ENCODE measurements around the gene DDOST.

DDOST gene

GRCh38 chr1:20661207-20662109 is at the start of gene DDOST:
Gene DDOST (minus strand): TSS chr1:20661369. CDS start chr1:20661350, 19 bp downstream.
- peak within 1 kb of the TSS; percentile 83 for H3K4me3 ChIP-seq
- H3K9ac ChIP-seq (ENCODE audit: insufficient read length) = peak within 1 kb of the TSS; percentile 91
- peak; percentile 76 for TF ChIP-seq POLR2AphosphoS5 (IDR thresholded peaks at IDR 0.05; ENCODE audit: borderline replicate concordance, low read depth, low read length)
- TF ChIP-seq FOXP2 (optimal IDR thresholded peaks at IDR 0.05; ENCODE audit: control extremely low read depth, extremely low read length, insufficient read depth) = peak; percentile 51
- no peak for TF ChIP-seq EZH2 (IDR thresholded peaks at IDR 0.05)
- DNase-seq (ENCODE audit: low read depth, low spot score) = peak; percentile 91
- peaks cover 32% of the 10 kb centered on the region for H3K36me3 ChIP-seq (ENCODE audit: insufficient read depth, low read length)
- no peaks in the 10 kb centered on the region for H3K9me3 ChIP-seq (ENCODE audit: low read depth, low read length)
- H3K27ac ChIP-seq = no peak within 1 kb of the TSS

- Histone ChIP-seq H3K27ac (no peak overlapping the region), H3K36me3 (ENCODE audit: insufficient read depth, low read length) (no peaks in the 10 kb centered on the region), H3K9ac (ENCODE audit: insufficient read length) (no peak overlapping the region), H3K9me3 (ENCODE audit: low read depth, low read length) (no peaks in the 10 kb centered on the region), H3K4me3 (no peak overlapping the region)
- no peak for DNase-seq (ENCODE audit: low read depth, low spot score)
- TF ChIP-seq EZH2 (IDR thresholded peaks at IDR 0.05) (no peak), FOXP2 (optimal IDR thresholded peaks at IDR 0.05; ENCODE audit: control extremely low read depth, extremely low read length, insufficient read depth) (no peak), POLR2AphosphoS5 (IDR thresholded peaks at IDR 0.05; ENCODE audit: borderline replicate concordance, low read depth, low read length) (no peak)
These were observed 49.5 kb upstream of the DDOST start for GRCh38 chr1:20710469-20711284.

- TF ChIP-seq FOXP2 (optimal IDR thresholded peaks at IDR 0.05; ENCODE audit: control extremely low read depth, extremely low read length, insufficient read depth) = no peak
- no peak for TF ChIP-seq POLR2AphosphoS5 (IDR thresholded peaks at IDR 0.05; ENCODE audit: borderline replicate concordance, low read depth, low read length)
- no peak for TF ChIP-seq EZH2 (IDR thresholded peaks at IDR 0.05)
- no peak overlapping the region for H3K9ac ChIP-seq (ENCODE audit: insufficient read length)
- no peak for DNase-seq (ENCODE audit: low read depth, low spot score)
- H3K9me3 ChIP-seq (ENCODE audit: low read depth, low read length) = no peaks in the 10 kb centered on the region
- H3K36me3 ChIP-seq (ENCODE audit: insufficient read depth, low read length) = no peaks in the 10 kb centered on the region
- H3K4me3 ChIP-seq = no peak overlapping the region
- no peak overlapping the region for H3K27ac ChIP-seq
These were observed 48.7 kb upstream of the DDOST start for GRCh38 chr1:20709868-20710267.

GRCh38 chr1:20708891-20709290 is 47.7 kb upstream of the DDOST start:
- no peak for TF ChIP-seq FOXP2 (optimal IDR thresholded peaks at IDR 0.05; ENCODE audit: control extremely low read depth, extremely low read length, insufficient read depth)
- no peak for TF ChIP-seq EZH2 (IDR thresholded peaks at IDR 0.05)
- TF ChIP-seq POLR2AphosphoS5 (IDR thresholded peaks at IDR 0.05; ENCODE audit: borderline replicate concordance, low read depth, low read length) = no peak
- Histone ChIP-seq H3K36me3 (ENCODE audit: insufficient read depth, low read length) (no peaks in the 10 kb centered on the region), H3K9ac (ENCODE audit: insufficient read length) (no peak overlapping the region), H3K27ac (no peak overlapping the region), H3K9me3 (ENCODE audit: low read depth, low read length) (no peaks in the 10 kb centered on the region), H3K4me3 (no peak overlapping the region)
- DNase-seq (ENCODE audit: low read depth, low spot score) = no peak

GRCh38 chr1:20708057-20708456 is 46.9 kb upstream of the DDOST start:
- TF ChIP-seq EZH2 (IDR thresholded peaks at IDR 0.05) (no peak), FOXP2 (optimal IDR thresholded peaks at IDR 0.05; ENCODE audit: control extremely low read depth, extremely low read length, insufficient read depth) (no peak), POLR2AphosphoS5 (IDR thresholded peaks at IDR 0.05; ENCODE audit: borderline replicate concordance, low read depth, low read length) (no peak)
- H3K4me3 ChIP-seq = no peak overlapping the region
- no peaks in the 10 kb centered on the region for H3K36me3 ChIP-seq (ENCODE audit: insufficient read depth, low read length)
- H3K9me3 ChIP-seq (ENCODE audit: low read depth, low read length) = no peaks in the 10 kb centered on the region
- no peak overlapping the region for H3K27ac ChIP-seq
- no peak for DNase-seq (ENCODE audit: low read depth, low spot score)
- H3K9ac ChIP-seq (ENCODE audit: insufficient read length) = no peak overlapping the region

- Histone ChIP-seq H3K9me3 (ENCODE audit: low read depth, low read length) (no peaks in the 10 kb centered on the region), H3K27ac (no peak overlapping the region), H3K4me3 (no peak overlapping the region), H3K9ac (ENCODE audit: insufficient read length) (no peak overlapping the region), H3K36me3 (ENCODE audit: insufficient read depth, low read length) (no peaks in the 10 kb centered on the region)
- no peak for DNase-seq (ENCODE audit: low read depth, low spot score)
- TF ChIP-seq FOXP2 (optimal IDR thresholded peaks at IDR 0.05; ENCODE audit: control extremely low read depth, extremely low read length, insufficient read depth) (no peak), POLR2AphosphoS5 (IDR thresholded peaks at IDR 0.05; ENCODE audit: borderline replicate concordance, low read depth, low read length) (no peak), EZH2 (IDR thresholded peaks at IDR 0.05) (no peak)
These were observed 45.7 kb upstream of the DDOST start for GRCh38 chr1:20706841-20707240.

- H3K27ac ChIP-seq = no peak overlapping the region
- H3K4me3 ChIP-seq = no peak overlapping the region
- TF ChIP-seq POLR2AphosphoS5 (IDR thresholded peaks at IDR 0.05; ENCODE audit: borderline replicate concordance, low read depth, low read length) (no peak), EZH2 (IDR thresholded peaks at IDR 0.05) (no peak)
These were observed 44.1 kb upstream of the DDOST start for GRCh38 chr1:20705203-20705755.

More at GRCh38 chr1:20705203-20705755, 44.1 kb upstream of the DDOST start:
- Histone ChIP-seq H3K36me3 (ENCODE audit: insufficient read depth, low read length) (no peaks in the 10 kb centered on the region), H3K9ac (ENCODE audit: insufficient read length) (no peak overlapping the region), H3K9me3 (ENCODE audit: low read depth, low read length) (no peaks in the 10 kb centered on the region)
- no peak for DNase-seq (ENCODE audit: low read depth, low spot score)

All from SK-N-MC (cell line).